GM18526 (cell line): ENCODE measurements around the gene ACOT11.

Experiments used
- POLR2A ChIP-seq: IDR thresholded peaks from 3 replicates; pipeline ENCODE4 v1.6.1; 2011; ENCODE audit not compliant: insufficient read length; ENCODE audit errors: extremely low read depth

The ACOT11 gene

DNA sequence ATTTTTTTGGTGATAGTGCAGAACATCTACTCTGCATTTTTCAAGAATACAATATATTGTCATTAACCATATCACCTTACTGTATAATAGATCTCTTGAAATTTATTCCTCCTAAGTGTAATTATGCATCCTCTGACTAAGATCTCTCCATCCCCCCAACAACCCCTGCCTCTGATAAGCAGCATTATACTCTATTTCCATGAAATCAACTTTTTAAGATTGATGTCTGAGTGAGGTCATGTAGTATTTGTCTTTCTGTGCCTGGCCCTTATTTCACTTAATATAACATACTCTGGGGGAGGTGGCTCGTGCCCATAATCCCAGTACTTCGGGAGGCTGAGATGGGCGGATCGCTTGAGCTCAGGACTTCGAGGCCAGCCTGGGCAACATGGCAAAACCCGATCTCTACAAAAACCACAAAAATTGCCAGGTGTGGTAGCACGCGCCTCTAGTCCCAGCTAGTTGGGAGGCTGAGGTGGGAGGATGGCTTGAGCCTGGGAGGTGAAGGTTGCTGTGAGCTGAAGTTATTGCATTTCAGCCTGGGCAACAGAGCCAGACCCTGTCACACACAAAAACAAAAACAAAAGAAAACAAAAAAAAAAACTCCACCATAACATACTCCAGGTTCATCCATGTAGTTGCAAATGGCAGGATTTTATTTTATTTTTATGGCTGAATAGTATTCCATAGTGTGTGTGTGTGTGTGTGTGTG is 5.7 kb downstream of the ACOT11 start:
- no peak for TF ChIP-seq POLR2A

GRCh38 chr1:54556110-54556509 is 8.1 kb downstream of the ACOT11 start:
- no peak for TF ChIP-seq POLR2A

DNA sequence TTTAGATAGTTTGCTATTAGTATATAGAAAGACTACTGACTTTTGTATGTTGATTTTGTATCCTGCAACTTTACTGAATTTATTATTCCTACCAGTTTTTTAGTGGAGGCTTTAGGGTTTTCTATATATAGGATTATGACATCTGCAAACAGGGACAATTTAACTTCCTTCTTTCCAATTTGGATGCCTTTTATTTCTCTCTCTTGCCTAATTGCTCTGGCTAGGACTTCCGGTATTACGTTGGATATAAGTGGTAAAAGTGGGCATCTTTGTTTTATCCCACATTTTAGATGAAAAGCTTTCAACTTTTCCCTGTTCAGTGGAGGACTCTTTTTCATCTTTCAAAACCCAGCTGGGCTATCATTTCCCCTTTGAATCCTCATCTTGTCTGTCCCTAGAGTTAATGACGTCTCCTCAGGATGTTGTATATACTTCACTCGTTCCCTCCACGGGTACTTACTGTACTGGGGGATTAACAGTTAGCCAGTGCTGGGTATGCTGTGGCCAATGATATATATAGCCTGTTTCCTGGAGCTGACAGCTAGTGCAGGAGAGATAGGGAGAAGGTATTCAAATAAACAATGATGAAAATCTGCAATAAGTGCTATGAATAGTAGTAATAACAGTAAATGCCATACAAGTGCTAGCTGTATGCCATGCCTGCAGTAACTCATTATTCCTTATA is 9.8 kb downstream of the ACOT11 start:
- no peak for TF ChIP-seq POLR2A

GRCh38 chr1:54558434-54559030 is 10.5 kb downstream of the ACOT11 start:
- no peak for TF ChIP-seq POLR2A

- no peak for TF ChIP-seq POLR2A
These were observed 11.1 kb downstream of the ACOT11 start for GRCh38 chr1:54559111-54559548.

DNA sequence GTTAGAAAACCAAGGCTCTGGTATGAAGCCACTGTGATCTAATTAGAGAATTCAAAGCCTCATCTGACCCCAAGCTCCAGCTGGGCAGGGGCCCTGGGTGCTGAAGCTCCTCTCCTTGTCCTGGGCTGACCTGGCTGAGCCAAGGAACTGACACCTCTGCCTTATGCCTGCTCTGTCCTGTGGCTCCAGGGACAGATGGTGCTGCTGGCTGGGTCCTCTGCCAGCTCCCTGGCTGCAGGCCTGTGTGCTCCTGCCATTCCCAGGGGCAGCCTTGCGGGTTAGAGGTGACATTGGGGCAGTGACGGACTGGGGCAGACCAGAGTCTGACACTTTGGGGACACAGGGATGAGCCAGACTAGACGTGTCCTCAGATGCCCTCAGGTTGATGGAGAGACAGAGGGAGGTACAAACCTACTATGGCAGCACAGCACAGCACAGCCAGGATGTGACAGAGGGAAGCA is 11.8 kb downstream of the ACOT11 start:
- TF ChIP-seq POLR2A, result no peak

GRCh38 chr1:54564312-54565112 is 16.5 kb downstream of the ACOT11 start:
- no peak for TF ChIP-seq POLR2A

- no peak for TF ChIP-seq POLR2A
These were observed 17.1 kb downstream of the ACOT11 start for GRCh38 chr1:54565113-54565501.

DNA sequence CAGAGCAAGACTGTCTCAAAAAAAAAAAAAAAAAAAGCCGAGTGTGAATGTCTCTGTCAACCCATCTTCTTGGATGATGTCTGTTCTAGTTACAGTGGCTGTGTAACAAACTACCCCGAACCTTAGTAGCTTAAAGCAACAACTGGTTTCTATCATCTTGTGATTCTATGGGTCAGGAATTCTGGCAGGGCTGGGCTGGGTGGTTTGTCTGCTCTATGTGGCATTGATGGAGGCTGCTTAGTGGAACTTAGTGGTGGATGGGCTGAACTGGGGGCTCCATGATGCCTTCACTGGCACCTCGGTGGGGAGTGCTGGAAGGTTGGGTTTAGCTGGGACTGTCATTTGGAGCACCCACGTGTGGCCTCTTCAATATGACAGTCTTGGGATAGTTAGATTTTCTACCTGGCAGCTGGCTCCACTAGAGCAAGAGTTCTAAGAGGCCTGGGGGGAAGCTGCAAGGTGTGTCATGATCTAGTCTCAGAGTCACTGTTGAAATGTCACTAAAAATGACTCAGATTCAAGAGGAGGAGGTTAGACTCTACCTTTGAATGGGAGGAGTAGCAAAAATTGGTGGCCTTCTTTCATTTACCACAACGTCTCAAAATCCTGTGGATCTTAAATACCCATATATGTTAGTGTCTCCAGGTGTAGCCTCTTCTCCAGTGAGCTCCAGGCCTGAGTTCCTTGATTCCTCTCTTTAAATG is 18.6 kb downstream of the ACOT11 start:
- TF ChIP-seq POLR2A, result no peak

DNA sequence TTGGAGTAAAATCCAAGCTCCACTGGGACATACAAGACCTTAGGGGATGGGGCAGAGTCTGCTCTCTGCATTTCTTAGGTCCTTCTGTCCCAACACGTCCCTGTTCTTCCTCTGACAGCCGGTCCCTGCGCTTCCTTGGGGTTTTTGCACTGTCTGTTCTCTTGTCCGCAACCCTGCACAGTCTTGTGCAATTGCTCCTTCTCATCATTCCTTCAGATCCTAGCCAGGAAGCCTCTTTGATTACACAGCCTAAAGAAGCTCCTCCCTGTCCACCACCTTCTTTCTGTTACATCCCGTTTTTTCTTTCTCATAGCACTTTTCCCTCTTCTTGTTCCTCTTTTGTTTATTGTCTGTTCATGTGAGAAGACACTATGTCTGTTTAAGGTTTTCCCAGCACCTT is 19.9 kb downstream of the ACOT11 start:
- TF ChIP-seq POLR2A, result no peak

DNA sequence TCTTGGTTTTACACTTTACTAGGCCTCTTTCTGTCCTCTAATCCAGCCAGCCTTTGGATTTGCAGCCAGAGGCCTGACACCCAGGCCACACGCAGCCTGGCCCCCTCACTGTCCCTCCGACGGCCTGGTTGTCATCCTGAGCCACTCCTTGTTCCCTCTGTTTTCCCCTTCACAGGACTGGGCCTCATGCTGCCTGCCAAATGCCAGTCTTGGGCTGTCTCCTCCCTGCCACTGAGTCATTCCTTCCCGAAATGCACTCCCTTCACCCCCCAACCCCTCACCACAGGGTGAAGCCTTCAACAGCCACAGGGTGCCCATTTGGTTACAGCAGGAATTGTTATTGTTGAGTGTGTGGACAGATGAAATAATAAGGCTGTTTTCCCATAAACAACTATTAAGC is 21.3 kb downstream of the ACOT11 start:
- no peak for TF ChIP-seq POLR2A

GRCh38 chr1:54570161-54570560 is 22.1 kb downstream of the ACOT11 start:
- TF ChIP-seq POLR2A, result no peak

DNA sequence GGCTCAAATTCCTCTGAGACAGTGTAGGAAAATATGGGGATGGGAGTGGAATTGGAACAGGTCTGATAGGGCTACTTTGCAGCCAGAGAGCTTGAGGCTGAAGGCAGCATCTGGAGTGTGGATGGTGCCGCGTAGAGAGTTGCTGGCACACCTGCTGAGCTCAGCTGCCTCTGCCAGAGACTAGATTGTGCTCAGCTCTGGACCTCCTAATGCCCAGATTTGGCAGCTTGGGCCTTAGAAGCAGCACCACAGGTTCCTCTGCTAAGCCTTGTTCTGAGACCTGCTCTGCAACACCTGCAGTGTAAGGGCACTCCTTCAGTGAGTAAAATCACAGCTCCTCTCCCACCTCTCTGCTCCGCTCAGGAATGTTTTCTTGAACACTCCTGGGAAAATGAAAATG is 23.3 kb downstream of the ACOT11 start:
- no peak for TF ChIP-seq POLR2A

DNA sequence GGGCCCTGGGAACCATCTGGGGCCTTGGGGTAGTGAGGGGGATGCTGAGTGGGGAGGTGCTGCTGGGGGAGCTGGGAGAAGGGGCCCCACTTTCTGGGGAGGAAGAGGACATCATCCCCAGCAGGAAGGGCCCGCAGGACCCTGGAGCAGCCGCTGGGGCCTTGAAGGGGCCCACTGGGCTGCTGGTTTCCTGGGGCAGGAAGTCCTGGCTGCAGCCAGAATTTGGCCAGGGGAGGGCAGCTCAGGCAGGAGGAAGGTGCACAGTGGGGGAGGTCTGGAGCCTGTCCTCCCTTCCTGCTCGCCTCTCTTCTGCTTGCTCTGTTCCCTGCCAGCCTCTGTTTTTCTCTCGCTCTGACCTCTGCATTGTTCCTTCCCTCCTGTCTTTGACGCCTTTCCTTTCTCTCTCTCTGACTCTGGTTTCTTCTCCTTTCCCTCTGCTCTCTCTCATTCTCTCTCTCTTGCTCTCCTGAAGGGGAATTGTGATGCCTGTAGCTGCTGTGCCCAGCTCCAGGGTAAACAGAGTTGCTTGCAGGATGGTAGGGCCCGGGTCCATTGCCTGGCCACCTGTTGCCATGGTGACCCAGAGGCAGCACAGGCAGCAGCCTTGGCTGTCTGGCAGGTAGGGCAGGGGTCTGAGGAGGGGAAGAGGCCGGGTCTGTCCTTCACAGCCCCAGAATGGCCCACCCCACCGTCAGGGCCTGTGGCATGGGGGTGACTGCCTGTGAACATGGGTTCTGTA is 23.9 kb downstream of the ACOT11 start:
- no peak for TF ChIP-seq POLR2A

DNA sequence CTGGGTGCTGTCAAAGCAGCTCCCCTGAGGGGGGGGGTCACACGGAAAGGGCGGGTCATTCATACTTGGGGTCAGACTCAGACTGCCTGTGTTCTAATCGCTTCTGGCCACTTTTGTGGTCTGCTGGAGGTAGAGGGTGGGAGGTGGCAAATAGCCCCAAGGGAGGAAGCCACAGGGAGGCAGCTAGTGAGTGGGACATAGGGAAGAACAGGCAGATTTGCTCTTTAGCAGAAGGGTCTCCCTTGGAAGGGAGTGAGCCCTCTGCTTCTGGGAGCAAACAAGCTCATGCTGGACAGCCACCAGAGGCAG is 24.5 kb downstream of the ACOT11 start:
- TF ChIP-seq POLR2A, result no peak
